Stimulated activated CD8-positive, alpha-beta memory T cell treated with anti-CD3 and anti-CD28 coated beads, Interleukin-2, amount 100 ng/mL, for 1 hour (primary cell): ENCODE measurements around the gene MAP3K4.
"Not testable (repeated sequence)": the region's sequence is repeated elsewhere in the genome, so short reads cannot be mapped to it uniquely, and the experiment has no call there.

Source experiments
- DNase-seq, 2 donors: peaks; one replicate each; pipeline ENCODE4 v3.0.0-alpha.2; 2020; ENCODE audit warnings: low read depth in 2 of 2

MAP3K4 gene

GRCh38 chr6:161117942-161118341 is 126.4 kb downstream of the MAP3K4 start:
- DNase-seq: no peak

GRCh38 chr6:161123319-161123718 is 131.8 kb downstream of the MAP3K4 start:
- not testable (repeated sequence) for DNase-seq

GRCh38 chr6:161125591-161125990 is 134.0 kb downstream of the MAP3K4 start:
- DNase-seq: no peak

- no peak for DNase-seq
These were observed 135.6 kb downstream of the MAP3K4 start for GRCh38 chr6:161127071-161127740.

GRCh38 chr6:161128230-161128629 is 136.7 kb downstream of the MAP3K4 start:
- DNase-seq: no peak

GRCh38 chr6:161128680-161129196 is 137.2 kb downstream of the MAP3K4 start:
- DNase-seq: no peak

- DNase-seq: no peak
These were observed 139.0 kb downstream of the MAP3K4 start for GRCh38 chr6:161130541-161130940.

- DNase-seq: no peak
These were observed 139.6 kb downstream of the MAP3K4 start for GRCh38 chr6:161130967-161131766.

GRCh38 chr6:161132384-161132783 is 140.8 kb downstream of the MAP3K4 start:
- no peak for DNase-seq

GRCh38 chr6:161133963-161134362 is 142.4 kb downstream of the MAP3K4 start:
- DNase-seq: no peak

GRCh38 chr6:161134550-161135298 is 143.2 kb downstream of the MAP3K4 start:
- DNase-seq: no peak

- no peak for DNase-seq
These were observed 144.4 kb downstream of the MAP3K4 start for GRCh38 chr6:161135695-161136591.

- DNase-seq: no peak
These were observed 145.1 kb downstream of the MAP3K4 start for GRCh38 chr6:161136655-161137054.

- no peak for DNase-seq
These were observed 145.8 kb downstream of the MAP3K4 start for GRCh38 chr6:161137320-161137719.

GRCh38 chr6:161137839-161138542 is 146.4 kb downstream of the MAP3K4 start:
- DNase-seq: no peak

- no peak for DNase-seq
These were observed 147.2 kb downstream of the MAP3K4 start for GRCh38 chr6:161138543-161139303.

- DNase-seq: no peak
These were observed 147.8 kb downstream of the MAP3K4 start for GRCh38 chr6:161139304-161139765.

GRCh38 chr6:161139766-161140553 is 148.4 kb downstream of the MAP3K4 start:
- no peak for DNase-seq

GRCh38 chr6:161140554-161140875 is 148.9 kb downstream of the MAP3K4 start:
- DNase-seq: no peak
